SK-N-SH (cell line): Measurements from ENCODE around the gene FBXW8. TPM values are rescaled to one million over a fixed set of nuclear protein-coding genes. Genes with fewer than 3 reads are reported as not detected.

ENCODE experiments used
- CTCF ChIA-PET: fragments of 300-600, 350-600 bp; formaldehyde crosslinking; extraction: SDS; loops from one replicate; lab custom pipeline; 2021; lab: Yijun Ruan, JAX
- POLR2A ChIA-PET: fragments of 350-600 bp; sonication (Branson Sonifier 250); formaldehyde crosslinking; extraction: SDS; loops from one replicate; lab custom pipeline; 2020; ENCODE audit warnings: antibody characterized with exemption, inconsistent platforms; lab: Yijun Ruan, JAX
- DNase-seq: peaks from one replicate; pipeline ENCODE4 v3.0.0; 2012
- H2AFZ ChIP-seq: fragments of 200-600 bp; sonication (generic); 2 replicates; pipeline ENCODE4 v1.8.1; 2016; ENCODE audit warnings: antibody characterized with exemption, mild to moderate bottlenecking, low read depth
- H3F3A ChIP-seq: fragments of 200-600 bp; sonication (generic); replicated peaks from 2 replicates; pipeline ENCODE3; 2016; ENCODE audit warnings: antibody characterized with exemption, mild to moderate bottlenecking; ENCODE audit not compliant: insufficient read depth
- H3K27ac ChIP-seq, 2 experiments: fragments of 200-500 bp in 1 of 2; fragments of 200-600 bp in 1 of 2; sonication (Bioruptor generic) in 1 of 2; sonication (generic), shearing (Covaris generic) in 1 of 2; 2 replicates each; pipeline versions ENCODE4 v1.5.1 to v1.6.1; 2014 to 2016; ENCODE audit warnings: low read depth in 2 of 2, inconsistent platforms in 1 of 2, low read length in 1 of 2, mild to moderate bottlenecking in 1 of 2, mixed read lengths in 1 of 2
- H3K27me3 ChIP-seq: fragments of 200-600 bp; sonication (generic), shearing (Covaris generic); 2 replicates; pipeline ENCODE4 v1.6.1; 2016; ENCODE audit warnings: mixed run types; ENCODE audit not compliant: insufficient read depth
- H3K36me3 ChIP-seq, 2 experiments: fragments of 200-500 bp in 1 of 2; fragments of 200-600 bp in 1 of 2; sonication (Bioruptor generic) in 1 of 2; sonication (generic) in 1 of 2; replicated peaks in 1 of 2; 2 replicates each; pipeline versions ENCODE3 to v1.5.1; 2014 to 2016; ENCODE audit warnings: low read length in 1 of 2, mild to moderate bottlenecking in 1 of 2; ENCODE audit not compliant: insufficient read depth in 2 of 2, control insufficient read depth in 1 of 2
- H3K4me1 ChIP-seq, 2 experiments: fragments of 200-500 bp in 1 of 2; fragments of 200-600 bp in 1 of 2; sonication (Bioruptor generic) in 1 of 2; sonication (generic), shearing (Covaris generic) in 1 of 2; 2 replicates each; pipeline versions ENCODE4 v1.5.1 to v1.6.1; 2014 to 2016; ENCODE audit warnings: low read depth in 1 of 2, low read length in 1 of 2, mixed run types in 1 of 2; ENCODE audit not compliant: insufficient read depth in 2 of 2, control insufficient read depth in 1 of 2
- H3K4me2 ChIP-seq: fragments of 200-600 bp; sonication (generic), shearing (Covaris generic); 2 replicates; pipeline ENCODE4 v1.6.1; 2017; ENCODE audit warnings: mixed run types
- H3K4me3 ChIP-seq, 2 experiments: fragments of 200-500 bp in 1 of 2; fragments of 200-600 bp in 1 of 2; sonication (Bioruptor generic) in 1 of 2; sonication (generic), shearing (Covaris generic) in 1 of 2; 2 replicates each; pipeline versions ENCODE4 v1.5.1 to v1.8.1; 2014 to 2016; ENCODE audit warnings: low read depth in 2 of 2, inconsistent platforms in 1 of 2, low read length in 1 of 2, mild to moderate bottlenecking in 1 of 2, mixed read lengths in 1 of 2, moderate library complexity in 1 of 2
- H3K79me2 ChIP-seq: fragments of 200-600 bp; sonication (generic); 2 replicates; pipeline ENCODE4 v1.8.1; 2017; ENCODE audit warnings: mild to moderate bottlenecking; ENCODE audit not compliant: insufficient read depth
- H3K9ac ChIP-seq: fragments of 200-600 bp; sonication (generic); 2 replicates; pipeline ENCODE4 v1.6.1; 2017; ENCODE audit warnings: mixed run types
- H3K9me2 ChIP-seq: fragments of 200-600 bp; sonication (generic); 2 replicates; pipeline ENCODE4 v1.6.1; 2017; ENCODE audit warnings: mixed run types
- H3K9me3 ChIP-seq: fragments of 200-600 bp; sonication (generic); 2 replicates; pipeline ENCODE4 v1.6.1; 2017; ENCODE audit warnings: mixed run types, mild to moderate bottlenecking, moderate library complexity
- H4K20me1 ChIP-seq: fragments of 200-600 bp; sonication (generic); 2 replicates; pipeline ENCODE4 v1.6.1; 2017; ENCODE audit warnings: mild to moderate bottlenecking, mixed run types; ENCODE audit not compliant: insufficient read depth
- CHD2 ChIP-seq: fragments of 150-350 bp; IDR thresholded peaks from 2 replicates; pipeline ENCODE4 v1.6.1; 2018; ENCODE audit warnings: low read length; ENCODE audit not compliant: partially characterized antibody
- CTCF ChIP-seq: fragments of 200-600 bp; sonication (generic); IDR thresholded peaks from 2 replicates; pipeline ENCODE4 v1.6.1; 2017; ENCODE audit warnings: antibody characterized with exemption, mild to moderate bottlenecking, moderate library complexity
- FOSL2 ChIP-seq: IDR thresholded peaks from 2 replicates; pipeline ENCODE4 v1.4.0; 2012; ENCODE audit warnings: low read depth, mild to moderate bottlenecking, moderate library complexity, borderline replicate concordance
- FOXM1 ChIP-seq: IDR thresholded peaks from 2 replicates; pipeline ENCODE4 v1.4.0; 2012; ENCODE audit warnings: low read depth, mild to moderate bottlenecking
- GABPA ChIP-seq: IDR thresholded peaks from 2 replicates; pipeline ENCODE4 v1.4.0; 2012; ENCODE audit warnings: low read depth, mild to moderate bottlenecking
- GATA2 ChIP-seq: sonication (generic); formaldehyde crosslinking; IDR thresholded peaks from 2 replicates; pipeline ENCODE4 v1.5.0; 2020; ENCODE audit warnings: mild to moderate bottlenecking, missing genetic modification reagents
- JUND ChIP-seq: IDR thresholded peaks from 2 replicates; pipeline ENCODE4 v1.4.0; 2012
- MAX ChIP-seq: IDR thresholded peaks from 2 replicates; pipeline ENCODE4 v1.4.0; 2012; ENCODE audit warnings: low read depth
- MEF2A ChIP-seq: IDR thresholded peaks from 2 replicates; pipeline ENCODE4 v1.4.0; 2012; ENCODE audit warnings: low read depth, borderline replicate concordance
- MXI1 ChIP-seq: IDR thresholded peaks from 2 replicates; pipeline ENCODE4 v1.6.1; 2012; ENCODE audit warnings: mild to moderate bottlenecking, low read depth, low read length, improper control_type of control experiment
- NRF1 ChIP-seq: IDR thresholded peaks from 2 replicates; pipeline ENCODE4 v1.6.1; 2012; ENCODE audit warnings: low read depth, mild to moderate bottlenecking, low read length
- POLR2AphosphoS5 ChIP-seq: IDR thresholded peaks from 2 replicates; pipeline ENCODE4 v1.6.1; 2012; ENCODE audit warnings: low read depth, low read length
- RAD21 ChIP-seq: IDR thresholded peaks from 2 replicates; pipeline ENCODE4 v1.6.1; 2012; ENCODE audit warnings: mild to moderate bottlenecking, low read length
- RCOR1 ChIP-seq: fragments of 150-350 bp; IDR thresholded peaks from 2 replicates; pipeline ENCODE4 v1.6.1; 2017; ENCODE audit warnings: antibody characterized with exemption, low read length
- RXRA ChIP-seq: IDR thresholded peaks from 2 replicates; pipeline ENCODE4 v1.4.0; 2012; ENCODE audit warnings: low read depth, mild to moderate bottlenecking, borderline replicate concordance
- SIN3A ChIP-seq: IDR thresholded peaks from 2 replicates; pipeline ENCODE4 v1.6.1; 2012; ENCODE audit warnings: low read depth, mild to moderate bottlenecking, low read length, moderate library complexity, borderline replicate concordance
- TEAD4 ChIP-seq: IDR thresholded peaks from 2 replicates; pipeline ENCODE4 v1.4.0; 2012; ENCODE audit warnings: mild to moderate bottlenecking, borderline replicate concordance; ENCODE audit not compliant: insufficient read depth
- USF1 ChIP-seq: IDR thresholded peaks from 2 replicates; pipeline ENCODE4 v1.4.0; 2012; ENCODE audit warnings: low read depth, borderline replicate concordance
- YY1 ChIP-seq: IDR thresholded peaks from 2 replicates; pipeline ENCODE4 v1.4.0; 2012; ENCODE audit warnings: low read depth, mild to moderate bottlenecking
- ZBTB33 ChIP-seq: IDR thresholded peaks from 2 replicates; pipeline ENCODE4 v1.4.0; 2012; ENCODE audit warnings: low read depth, borderline replicate concordance
- WGBS: methylation state at CpG from one replicate; pipeline ENCODE4 v1.1.6; 2017; ENCODE audit warnings: low lambda C conversion rate; 5-methylcytosine and 5-hydroxymethylcytosine counted together
- polyA plus RNA-seq, 3 experiments: library from polyadenylated mRNA; depleted of rRNA; stranded (reverse); fragments of >200 nt; gene quantifications; 2 replicates each; pipeline ENCODE4 v1.2.3, GENCODE V29; 2012
- TF ChIP-seq, protein P1 (sequence below): IDR thresholded peaks from 2 replicates; pipeline ENCODE4 v1.6.1; 2012; ENCODE audit warnings: mild to moderate bottlenecking, low read depth, low read length, moderate library complexity

FBXW8 gene
- polyA plus RNA-seq, 1 of the 3 experiments (the other 2 are of a cell fraction): 15.6 TPM

- peaks cover 74% of the 10 kb centered on the region for H4K20me1 ChIP-seq
- peaks cover 6% of the 10 kb centered on the region for H3F3A ChIP-seq
- peaks cover 99% of the 10 kb centered on the region for H3K79me2 ChIP-seq
- H3K9me3 ChIP-seq: no peaks in the 10 kb centered on the region
- no peaks in the 10 kb centered on the region for H3K9me2 ChIP-seq
- peak overlapping the region; percentile 45; the same call in 1 of the 2 replicates for H3K4me2 ChIP-seq
- H3K9ac ChIP-seq: no peak overlapping the region
- no peak for DNase-seq
- peak overlapping the region in 1 of 2 experiments; percentile 14; a peak in 1 of 4 replicates for H3K27ac ChIP-seq
- no peaks in the 10 kb centered on the region for H3K27me3 ChIP-seq
- ChIA-PET POLR2A (no interaction called here), CTCF (no interaction called here)
- H3K36me3 ChIP-seq: peaks cover 9 to 28% of the 10 kb centered on the region in 2 experiments
- peaks cover 2 to 12% of the 10 kb centered on the region in 2 experiments; a peak in 2 of 4 replicates for H3K4me1 ChIP-seq
- H3K4me3 ChIP-seq: no peak overlapping the region
- no peak overlapping the region for H2AFZ ChIP-seq
- TF ChIP-seq POLR2AphosphoS5 (no peak), CTCF (no peak), YY1 (no peak), JUND (peak; percentile 37; the same call in 1 of the 2 replicates), SIN3A (no peak), MEF2A (no peak), FOSL2 (peak; percentile 39; the same call in 1 of the 2 replicates)
- TF ChIP-seq, protein P1, sequence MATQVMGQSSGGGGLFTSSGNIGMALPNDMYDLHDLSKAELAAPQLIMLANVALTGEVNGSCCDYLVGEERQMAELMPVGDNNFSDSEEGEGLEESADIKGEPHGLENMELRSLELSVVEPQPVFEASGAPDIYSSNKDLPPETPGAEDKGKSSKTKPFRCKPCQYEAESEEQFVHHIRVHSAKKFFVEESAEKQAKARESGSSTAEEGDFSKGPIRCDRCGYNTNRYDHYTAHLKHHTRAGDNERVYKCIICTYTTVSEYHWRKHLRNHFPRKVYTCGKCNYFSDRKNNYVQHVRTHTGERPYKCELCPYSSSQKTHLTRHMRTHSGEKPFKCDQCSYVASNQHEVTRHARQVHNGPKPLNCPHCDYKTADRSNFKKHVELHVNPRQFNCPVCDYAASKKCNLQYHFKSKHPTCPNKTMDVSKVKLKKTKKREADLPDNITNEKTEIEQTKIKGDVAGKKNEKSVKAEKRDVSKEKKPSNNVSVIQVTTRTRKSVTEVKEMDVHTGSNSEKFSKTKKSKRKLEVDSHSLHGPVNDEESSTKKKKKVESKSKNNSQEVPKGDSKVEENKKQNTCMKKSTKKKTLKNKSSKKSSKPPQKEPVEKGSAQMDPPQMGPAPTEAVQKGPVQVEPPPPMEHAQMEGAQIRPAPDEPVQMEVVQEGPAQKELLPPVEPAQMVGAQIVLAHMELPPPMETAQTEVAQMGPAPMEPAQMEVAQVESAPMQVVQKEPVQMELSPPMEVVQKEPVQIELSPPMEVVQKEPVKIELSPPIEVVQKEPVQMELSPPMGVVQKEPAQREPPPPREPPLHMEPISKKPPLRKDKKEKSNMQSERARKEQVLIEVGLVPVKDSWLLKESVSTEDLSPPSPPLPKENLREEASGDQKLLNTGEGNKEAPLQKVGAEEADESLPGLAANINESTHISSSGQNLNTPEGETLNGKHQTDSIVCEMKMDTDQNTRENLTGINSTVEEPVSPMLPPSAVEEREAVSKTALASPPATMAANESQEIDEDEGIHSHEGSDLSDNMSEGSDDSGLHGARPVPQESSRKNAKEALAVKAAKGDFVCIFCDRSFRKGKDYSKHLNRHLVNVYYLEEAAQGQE: no peak
Observed at GRCh38 chr12:116916122-116916521, 5.4 kb downstream of the FBXW8 start.

- ChIA-PET POLR2A (no interaction called here), CTCF (no interaction called here)
- DNase-seq: no peak
- H3K9me3 ChIP-seq: no peaks in the 10 kb centered on the region
- peak overlapping the region; percentile 45; the same call in 1 of the 2 replicates for H3K4me2 ChIP-seq
- H2AFZ ChIP-seq: no peak overlapping the region
- no peaks in the 10 kb centered on the region for H3K9me2 ChIP-seq
- H3K4me3 ChIP-seq: no peak overlapping the region
- peaks cover 80% of the 10 kb centered on the region for H4K20me1 ChIP-seq
- no peaks in the 10 kb centered on the region for H3K27me3 ChIP-seq
- H3K9ac ChIP-seq: no peak overlapping the region
- peak overlapping the region in 1 of 2 experiments; percentile 14; a peak in 2 of 4 replicates for H3K27ac ChIP-seq
- H3K36me3 ChIP-seq: peaks cover 9 to 28% of the 10 kb centered on the region in 2 experiments
- WGBS: 50% methylated on average over 5 of the region's 5 CpGs
- peaks cover 99% of the 10 kb centered on the region for H3K79me2 ChIP-seq
- peaks cover 2 to 13% of the 10 kb centered on the region in 2 experiments; a peak in 2 of 4 replicates for H3K4me1 ChIP-seq
- H3F3A ChIP-seq: peaks cover 6% of the 10 kb centered on the region
- TF ChIP-seq RXRA (no peak), MAX (0 out of 2 replicates have a peak, but pooled peaks have one; percentile 37), FOXM1 (no peak), GABPA (no peak), USF1 (no peak), FOSL2 (peak; percentile 83), RCOR1 (no peak), NRF1 (no peak), JUND (peak; percentile 83), CHD2 (no peak), GATA2 (no peak), RAD21 (peak; percentile 29; the same call in 1 of the 2 replicates), ZBTB33 (no peak), MXI1 (no peak), TEAD4 (no peak)
Observed at GRCh38 chr12:116916714-116917114, 6.0 kb downstream of the FBXW8 start.
